ENCODE measurements around the gene PIBF1.

Gene PIBF1

DNA sequence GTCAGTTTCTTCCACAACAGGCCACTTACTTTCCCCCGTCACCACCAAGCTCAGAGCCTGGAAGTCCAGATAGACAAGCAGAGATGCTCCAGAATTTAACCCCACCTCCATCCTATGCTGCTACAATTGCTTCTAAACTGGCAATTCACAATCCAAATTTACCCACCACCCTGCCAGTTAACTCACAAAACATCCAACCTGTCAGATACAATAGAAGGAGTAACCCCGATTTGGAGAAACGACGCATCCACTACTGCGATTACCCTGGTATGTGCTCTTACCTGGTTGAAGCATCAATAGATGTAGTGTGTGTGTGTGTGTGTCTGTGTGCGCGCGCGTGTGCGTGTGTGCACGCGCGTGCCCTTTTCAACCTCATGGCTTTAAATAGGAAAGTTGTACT lies 280.5 kb downstream of the PIBF1 start:
- DNase-seq, result no peak

DNA sequence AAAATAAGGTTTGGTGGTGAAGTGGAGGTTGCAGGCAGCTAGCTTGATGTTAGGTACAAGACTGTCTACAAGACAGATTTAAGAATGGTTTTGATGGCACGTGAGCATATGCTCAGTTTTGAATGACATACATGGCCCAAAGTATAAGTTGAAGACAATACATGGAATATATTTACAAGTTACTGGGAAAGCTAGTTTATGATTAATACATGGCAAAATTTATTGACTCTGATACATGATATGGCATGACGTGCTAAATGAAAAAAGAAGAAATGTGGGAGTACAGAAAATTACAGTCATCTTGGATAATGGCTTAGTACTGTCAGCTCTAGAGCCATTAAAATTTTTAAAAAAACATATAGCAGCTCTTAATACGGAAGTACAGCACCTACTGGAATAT lies 281.2 kb downstream of the PIBF1 start:
- DNase-seq, result no peak

DNA sequence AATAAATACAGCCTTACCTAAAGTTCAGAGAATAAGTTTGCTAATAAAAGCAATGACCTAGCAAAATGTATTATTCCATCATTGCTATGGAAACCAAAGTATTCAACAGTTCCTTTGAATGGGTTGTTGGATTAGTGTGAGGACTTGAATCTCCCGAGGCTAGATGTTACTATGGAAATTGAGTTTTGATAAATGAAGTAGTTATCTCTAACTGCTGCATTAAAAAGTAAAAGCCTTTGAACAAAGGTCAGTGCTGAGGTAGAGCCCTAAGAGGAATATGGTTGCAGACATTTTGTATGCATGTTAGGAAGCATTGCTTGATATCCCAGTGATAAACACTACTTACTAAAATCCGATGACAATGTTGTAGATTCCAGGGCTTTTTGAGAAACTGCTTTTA lies 283.1 kb downstream of the PIBF1 start:
- no peak for DNase-seq

DNA sequence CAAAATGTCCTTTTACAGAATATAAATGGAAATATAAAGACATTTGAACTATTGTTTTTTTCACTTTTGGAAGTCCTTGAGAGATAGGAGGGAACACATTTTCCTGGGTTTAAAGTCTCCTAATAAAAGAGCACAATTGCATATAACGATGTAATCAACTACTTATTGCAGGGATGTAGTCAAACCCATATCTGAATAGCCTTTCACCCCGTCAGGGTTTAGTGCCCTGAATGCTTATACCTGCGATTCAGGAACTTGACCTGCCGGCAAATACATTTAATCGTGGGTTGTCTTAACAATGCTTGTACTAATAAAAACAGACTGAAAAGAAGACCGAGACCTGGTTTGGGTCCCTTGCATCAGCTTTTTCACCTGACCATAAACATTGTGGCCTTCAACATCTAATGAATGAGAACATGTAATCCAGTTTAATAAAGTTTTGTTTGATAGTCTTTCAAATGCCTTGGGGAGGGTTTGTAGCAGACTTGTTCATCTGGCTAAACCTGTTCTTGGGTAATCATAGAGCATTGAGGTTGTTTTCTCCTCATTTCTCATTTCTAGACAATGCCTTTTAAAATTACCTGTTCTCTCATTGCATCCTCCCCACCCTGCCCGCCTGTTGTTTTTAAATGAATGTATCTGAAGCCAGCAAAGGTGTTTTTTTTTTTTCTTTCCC lies 283.9 kb downstream of the PIBF1 start:
- peak; percentile 57 for DNase-seq
